GM12891 (cell line): Measurements from ENCODE around the gene MXD3.

ENCODE experiments used
- POLR2A ChIP-seq: IDR thresholded peaks from 2 replicates; pipeline ENCODE4 v1.6.1; 2011; ENCODE audit warnings: low read depth, low read length, control low read depth
- POLR2AphosphoS5 ChIP-seq: IDR thresholded peaks from 2 replicates; pipeline ENCODE4 v1.6.1; 2011; ENCODE audit warnings: low read depth, low read length, control low read depth
- TAF1 ChIP-seq: IDR thresholded peaks from 2 replicates; pipeline ENCODE4 v1.6.1; 2011; ENCODE audit warnings: low read depth, low read length, control low read depth

- TF ChIP-seq POLR2A: no peak
- no peak for TF ChIP-seq POLR2AphosphoS5
- TF ChIP-seq TAF1: no peak
Measured at GRCh38 chr5:177355868-177356168, 44.1 kb upstream of the MXD3 start.
